Tibial nerve (tissue), 4 donors: ENCODE results near the gene CAMKK2.

Experiments used
- EP300 ChIP-seq, 2 donors: sonication (generic); formaldehyde crosslinking; IDR thresholded peaks; one replicate each; pipeline ENCODE4 v1.6.1; 2017; ENCODE audit warnings: antibody characterized with exemption in 2 of 2, mild to moderate bottlenecking in 1 of 2
- POLR2A ChIP-seq, 2 donors: fragments of 450-650 bp; IDR thresholded peaks; one replicate each; pipeline ENCODE4 v1.6.1; 2017; ENCODE audit warnings: antibody characterized with exemption in 2 of 2, mild to moderate bottlenecking in 2 of 2, moderate library complexity in 2 of 2
- TF ChIP-seq, protein P1 (sequence below), 5 experiments: fragments of 200-600 bp in 3 of 5; fragments of 450-650 bp in 2 of 5; sonication (generic) in 3 of 5; IDR thresholded peaks; one replicate each; pipeline ENCODE4 v1.5.1; 2016 to 2019; ENCODE audit warnings: antibody characterized with exemption in 5 of 5, mild to moderate bottlenecking in 3 of 5, moderate library complexity in 2 of 5

GRCh38 chr12:121261398-121261797 is 35.1 kb downstream of the CAMKK2 start:
- TF ChIP-seq, protein P1, sequence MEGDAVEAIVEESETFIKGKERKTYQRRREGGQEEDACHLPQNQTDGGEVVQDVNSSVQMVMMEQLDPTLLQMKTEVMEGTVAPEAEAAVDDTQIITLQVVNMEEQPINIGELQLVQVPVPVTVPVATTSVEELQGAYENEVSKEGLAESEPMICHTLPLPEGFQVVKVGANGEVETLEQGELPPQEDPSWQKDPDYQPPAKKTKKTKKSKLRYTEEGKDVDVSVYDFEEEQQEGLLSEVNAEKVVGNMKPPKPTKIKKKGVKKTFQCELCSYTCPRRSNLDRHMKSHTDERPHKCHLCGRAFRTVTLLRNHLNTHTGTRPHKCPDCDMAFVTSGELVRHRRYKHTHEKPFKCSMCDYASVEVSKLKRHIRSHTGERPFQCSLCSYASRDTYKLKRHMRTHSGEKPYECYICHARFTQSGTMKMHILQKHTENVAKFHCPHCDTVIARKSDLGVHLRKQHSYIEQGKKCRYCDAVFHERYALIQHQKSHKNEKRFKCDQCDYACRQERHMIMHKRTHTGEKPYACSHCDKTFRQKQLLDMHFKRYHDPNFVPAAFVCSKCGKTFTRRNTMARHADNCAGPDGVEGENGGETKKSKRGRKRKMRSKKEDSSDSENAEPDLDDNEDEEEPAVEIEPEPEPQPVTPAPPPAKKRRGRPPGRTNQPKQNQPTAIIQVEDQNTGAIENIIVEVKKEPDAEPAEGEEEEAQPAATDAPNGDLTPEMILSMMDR (IDR thresholded peaks at IDR 0.05), result no peak
- no peak for TF ChIP-seq EP300 (IDR thresholded peaks at IDR 0.05)
- TF ChIP-seq POLR2A (IDR thresholded peaks at IDR 0.05), result no peak
